Stimulated activated naive CD8-positive, alpha-beta T cell treated with anti-CD3 and anti-CD28 coated beads, Interleukin-15, Interleukin-2, amounts not matched to agents 100 U/mL and 50 U/mL, for 24 hours (primary cell): ENCODE results near the gene DTX3.
"Not testable (repeated sequence)": the region's sequence is repeated elsewhere in the genome, so short reads cannot be mapped to it uniquely, and the experiment has no call there.

Source experiments
- ATAC-seq: fragments of 150-1000 bp; cut with Tn5 transposase; one replicate; pipeline ENCODE4 v1.10.0; 2021
- DNase-seq: peaks from one replicate; pipeline ENCODE4 v3.0.0; 2021

The DTX3 gene, protein sequence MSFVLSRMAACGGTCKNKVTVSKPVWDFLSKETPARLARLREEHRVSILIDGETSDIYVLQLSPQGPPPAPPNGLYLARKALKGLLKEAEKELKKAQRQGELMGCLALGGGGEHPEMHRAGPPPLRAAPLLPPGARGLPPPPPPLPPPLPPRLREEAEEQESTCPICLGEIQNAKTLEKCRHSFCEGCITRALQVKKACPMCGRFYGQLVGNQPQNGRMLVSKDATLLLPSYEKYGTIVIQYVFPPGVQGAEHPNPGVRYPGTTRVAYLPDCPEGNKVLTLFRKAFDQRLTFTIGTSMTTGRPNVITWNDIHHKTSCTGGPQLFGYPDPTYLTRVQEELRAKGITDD

DNA sequence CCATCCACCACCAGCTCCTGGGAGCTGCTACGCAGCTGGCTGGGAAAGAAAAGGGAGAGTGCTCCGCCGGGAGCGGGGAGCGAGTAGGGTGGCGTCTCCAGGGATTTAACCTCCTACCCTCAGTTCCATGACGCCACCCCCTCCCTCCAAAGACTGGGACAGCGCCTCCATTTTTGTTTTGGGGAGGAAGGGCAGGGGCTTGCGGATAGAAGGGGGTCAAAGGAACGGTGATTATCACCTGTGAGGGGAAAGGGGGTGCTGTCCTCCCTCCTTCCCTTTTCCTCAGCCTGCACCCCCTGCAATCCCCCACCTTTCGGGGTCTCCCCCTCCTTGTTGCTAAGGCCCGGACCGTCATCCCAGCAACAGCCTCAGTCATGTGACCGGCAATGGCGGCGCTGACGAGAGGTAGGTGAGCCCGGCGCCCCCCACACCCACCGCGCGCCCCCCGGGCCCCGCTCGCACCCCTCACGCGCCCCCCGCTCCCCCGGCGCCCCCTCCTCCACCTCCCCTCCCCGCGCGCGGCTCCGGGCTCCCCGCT is at the start of gene DTX3:
DTX3 (plus strand) TSS at position 371 of the 538 bp plus-strand sequence. CDS start 1,694 bp downstream, outside the sequence.
- DNase-seq (peak; percentile 58), ATAC-seq (no peak)

DNA sequence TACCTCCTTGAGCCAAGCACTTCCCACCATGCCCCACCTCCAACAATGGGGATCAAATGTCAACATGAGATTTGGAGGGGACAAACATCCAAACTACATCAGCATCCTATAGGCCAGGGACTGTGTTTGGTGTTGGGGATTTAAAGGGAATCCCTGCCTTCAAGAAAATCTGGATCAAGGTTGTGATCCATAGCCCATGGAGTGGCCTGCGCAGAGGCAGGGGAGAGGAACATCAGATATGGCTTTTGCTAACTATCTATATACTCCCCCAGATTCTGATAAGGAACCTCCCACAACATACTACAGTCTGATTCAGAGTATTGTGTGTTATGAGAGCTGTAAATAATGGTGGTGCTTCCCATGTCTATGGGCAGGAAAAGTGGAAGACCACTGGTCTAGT is 49.7 kb upstream of the DTX3 start:
- no peak for DNase-seq
- no peak for ATAC-seq

DNA sequence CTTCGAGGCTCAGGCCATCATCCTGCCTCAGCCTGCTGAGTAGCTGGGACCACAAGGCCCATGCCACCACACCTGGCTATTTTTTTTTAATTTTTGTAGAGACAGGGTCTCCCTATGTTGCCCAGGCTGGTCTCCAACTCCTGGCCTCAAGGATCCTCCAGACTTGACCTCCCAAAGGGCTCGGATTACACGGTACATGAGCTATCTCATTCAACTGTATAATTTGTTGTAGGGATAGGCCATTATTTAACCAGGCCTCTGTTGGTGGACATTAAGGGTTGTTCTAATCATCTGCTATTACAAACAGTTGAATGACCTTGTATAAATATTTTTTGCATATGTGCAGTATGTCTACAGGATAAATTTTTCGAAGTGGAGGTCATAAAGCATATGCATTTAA is 45.8 kb upstream of the DTX3 start:
- no peak for DNase-seq
- no peak for ATAC-seq

DNA sequence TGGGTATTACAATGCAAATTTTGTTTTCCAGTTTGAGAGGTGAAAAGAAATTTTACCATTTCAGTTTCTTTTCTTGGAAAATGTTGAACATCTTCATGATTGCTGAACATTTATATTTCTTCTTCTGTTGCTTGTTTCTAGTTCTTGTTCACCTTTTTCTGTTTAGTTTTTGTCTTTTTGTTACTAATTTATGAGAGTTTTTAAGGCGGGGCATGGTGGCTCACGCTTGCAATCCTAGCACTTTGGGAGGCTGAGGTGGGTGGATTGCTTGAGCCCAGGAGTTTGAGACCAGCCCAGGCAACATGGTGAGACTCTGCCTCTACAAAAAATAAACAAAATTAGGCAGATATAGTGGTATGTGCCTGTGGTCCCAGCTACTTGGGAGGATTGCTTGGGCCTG is 44.1 kb upstream of the DTX3 start:
- DNase-seq = no peak
- no peak for ATAC-seq

GRCh38 chr12:57561117-57561516 is 43.5 kb upstream of the DTX3 start:
- not testable (repeated sequence) for ATAC-seq, DNase-seq

DNA sequence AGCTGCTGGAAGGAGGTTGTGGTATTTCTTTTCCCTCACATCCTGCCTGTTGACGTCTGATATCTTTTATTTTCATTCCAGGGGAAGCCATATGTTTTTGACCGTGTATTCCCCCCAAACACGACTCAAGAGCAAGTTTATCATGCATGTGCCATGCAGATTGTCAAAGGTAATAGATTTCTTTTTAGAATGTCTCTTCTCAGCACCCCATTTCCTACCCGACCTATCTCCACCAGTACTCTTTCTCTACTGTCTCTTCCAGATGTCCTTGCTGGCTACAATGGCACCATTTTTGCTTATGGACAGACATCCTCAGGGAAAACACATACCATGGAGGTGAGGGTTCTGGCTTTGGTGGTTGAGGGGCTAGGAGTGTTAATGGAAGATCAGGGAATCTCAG is 41.3 kb upstream of the DTX3 start:
- ATAC-seq = no peak

GRCh38 chr12:57564178-57564740 is 40.4 kb upstream of the DTX3 start:
- no peak for ATAC-seq
- DNase-seq = no peak

More for the DNA sequence above, 41.3 kb upstream of the DTX3 start:
- no peak for DNase-seq

- no peak for DNase-seq
- ATAC-seq = no peak
Observed at GRCh38 chr12:57568838-57569237, 35.8 kb upstream of the DTX3 start.

GRCh38 chr12:57569858-57570257 is 34.8 kb upstream of the DTX3 start:
- ATAC-seq (no peak), DNase-seq (no peak)

DNA sequence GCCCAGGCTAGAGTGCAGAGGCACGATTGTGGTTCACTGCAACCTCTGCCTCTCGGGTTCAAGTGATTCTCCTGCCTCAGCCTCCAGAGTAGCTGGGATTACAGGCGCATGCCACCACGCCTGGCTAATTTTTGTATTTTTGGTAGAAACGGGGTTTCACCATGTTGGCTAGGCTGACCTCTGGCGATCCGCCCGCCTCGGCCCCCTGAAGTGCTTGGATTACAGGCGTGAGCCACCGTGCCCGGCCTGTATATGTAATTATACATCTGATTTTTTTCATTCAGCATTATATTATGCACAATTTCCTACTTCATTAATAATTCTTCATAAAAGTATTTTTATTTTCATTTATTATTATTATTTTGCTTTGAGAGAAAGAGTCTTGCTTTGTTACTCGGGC is 34.2 kb upstream of the DTX3 start:
- DNase-seq, ATAC-seq: not testable (repeated sequence)

GRCh38 chr12:57571926-57572762 is 32.5 kb upstream of the DTX3 start:
- DNase-seq = no peak
- no peak for ATAC-seq

DNA sequence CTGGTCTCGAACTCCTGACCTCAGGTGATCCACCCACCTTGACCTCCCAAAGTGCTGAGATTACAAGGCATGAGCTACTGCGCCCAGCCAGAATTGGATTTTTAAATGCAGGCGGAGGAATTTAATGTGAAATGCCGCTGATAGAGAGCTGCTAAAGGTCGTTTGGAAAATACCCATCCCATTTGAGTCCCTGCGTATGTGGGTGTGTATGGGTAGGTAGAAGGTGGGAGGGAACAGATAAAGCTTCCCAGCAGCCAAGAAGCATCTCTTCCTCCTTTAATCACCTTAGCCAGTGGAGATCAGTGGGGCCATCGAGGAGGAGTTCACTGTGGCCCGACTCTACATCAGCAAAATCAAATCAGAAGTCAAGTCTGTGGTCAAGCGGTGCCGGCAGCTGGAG is 29.8 kb upstream of the DTX3 start:
- ATAC-seq (no peak), DNase-seq (no peak)

DNA sequence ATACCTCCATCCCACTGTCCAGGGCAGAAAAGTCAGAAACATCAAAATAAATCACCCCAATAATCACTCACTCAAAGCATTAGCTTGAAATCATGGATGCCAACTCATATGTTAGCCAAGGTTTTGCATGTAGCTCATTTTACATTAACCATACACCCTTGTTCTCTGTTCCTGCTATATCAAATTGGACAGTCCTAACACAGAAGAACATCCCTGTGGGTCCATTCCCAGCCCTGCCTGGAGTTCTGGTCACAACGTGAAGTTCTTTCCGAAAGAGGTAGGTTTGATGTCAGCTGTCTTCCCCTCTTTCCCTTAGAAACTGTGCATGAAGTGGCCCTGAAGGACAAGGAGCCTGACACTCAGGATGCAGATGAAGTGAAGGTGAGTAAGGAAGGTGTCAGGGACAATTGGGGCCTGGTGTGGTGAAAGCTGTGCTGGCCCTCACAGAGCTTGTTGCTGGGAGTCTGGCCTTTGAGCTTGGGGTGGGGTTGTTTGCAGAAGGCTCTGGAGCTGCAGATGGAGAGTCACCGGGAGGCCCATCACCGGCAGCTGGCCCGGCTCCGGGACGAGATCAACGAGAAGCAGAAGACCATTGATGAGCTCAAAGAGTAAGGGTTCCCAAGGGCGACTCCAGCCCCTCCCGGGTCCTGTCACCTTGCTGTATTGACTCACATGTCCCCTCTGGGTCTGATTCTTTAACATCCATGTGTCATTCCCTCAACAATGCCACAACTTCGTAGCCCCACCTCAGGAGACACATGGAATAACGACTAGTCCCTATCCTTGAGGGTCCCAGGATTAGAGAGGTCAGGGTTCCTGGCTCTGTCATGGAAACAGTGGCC is 28.6 kb upstream of the DTX3 start:
- DNase-seq (no peak), ATAC-seq (no peak)

DNA sequence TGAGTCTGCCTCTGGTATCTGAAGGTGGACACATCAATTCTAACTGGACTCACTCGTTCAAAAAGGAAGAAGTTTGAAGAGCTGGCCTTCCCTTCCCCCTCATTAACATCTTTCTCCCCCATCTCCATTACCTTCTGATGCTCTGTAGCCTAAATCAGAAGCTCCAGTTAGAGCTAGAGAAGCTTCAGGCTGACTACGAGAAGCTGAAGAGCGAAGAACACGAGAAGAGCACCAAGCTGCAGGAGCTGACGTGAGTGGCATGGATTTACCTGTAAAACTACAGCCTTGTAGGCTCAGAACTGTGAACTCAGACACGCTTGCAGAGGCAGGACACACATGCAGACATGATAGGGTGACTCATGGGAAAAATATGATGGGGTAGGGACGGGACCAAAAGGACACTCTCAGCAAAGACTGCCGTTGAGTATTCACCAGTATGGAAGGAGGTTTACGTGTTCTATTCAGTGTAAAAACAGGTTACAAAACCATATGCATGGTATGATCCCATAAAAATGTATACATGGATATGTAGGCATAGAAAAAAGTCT is 27.9 kb upstream of the DTX3 start:
- ATAC-seq = no peak

GRCh38 chr12:57577981-57578758 is 26.5 kb upstream of the DTX3 start:
- ATAC-seq (no peak), DNase-seq (no peak)

More for the DNA sequence above, 27.9 kb upstream of the DTX3 start:
- DNase-seq = no peak

DNA sequence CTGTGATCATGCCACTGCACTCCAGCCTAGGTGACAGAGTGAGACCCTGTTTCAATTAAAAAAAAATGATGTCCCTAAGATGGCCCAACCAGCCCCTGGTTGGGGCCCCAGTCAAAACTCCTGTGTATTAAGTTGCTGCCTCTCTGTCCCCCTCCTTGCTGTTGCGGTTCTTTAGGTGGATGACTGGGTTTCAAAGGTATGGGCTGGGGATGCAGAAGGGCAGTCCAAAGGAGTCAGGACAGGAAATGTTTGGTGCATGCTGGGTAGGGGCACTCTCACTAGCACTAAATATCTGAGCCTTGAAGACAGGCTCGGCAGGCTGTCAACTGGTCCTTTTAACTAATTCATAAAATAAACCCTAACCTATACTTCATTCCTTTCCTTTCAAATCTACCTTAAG is 25.6 kb upstream of the DTX3 start:
- DNase-seq = no peak
- no peak for ATAC-seq

DNA sequence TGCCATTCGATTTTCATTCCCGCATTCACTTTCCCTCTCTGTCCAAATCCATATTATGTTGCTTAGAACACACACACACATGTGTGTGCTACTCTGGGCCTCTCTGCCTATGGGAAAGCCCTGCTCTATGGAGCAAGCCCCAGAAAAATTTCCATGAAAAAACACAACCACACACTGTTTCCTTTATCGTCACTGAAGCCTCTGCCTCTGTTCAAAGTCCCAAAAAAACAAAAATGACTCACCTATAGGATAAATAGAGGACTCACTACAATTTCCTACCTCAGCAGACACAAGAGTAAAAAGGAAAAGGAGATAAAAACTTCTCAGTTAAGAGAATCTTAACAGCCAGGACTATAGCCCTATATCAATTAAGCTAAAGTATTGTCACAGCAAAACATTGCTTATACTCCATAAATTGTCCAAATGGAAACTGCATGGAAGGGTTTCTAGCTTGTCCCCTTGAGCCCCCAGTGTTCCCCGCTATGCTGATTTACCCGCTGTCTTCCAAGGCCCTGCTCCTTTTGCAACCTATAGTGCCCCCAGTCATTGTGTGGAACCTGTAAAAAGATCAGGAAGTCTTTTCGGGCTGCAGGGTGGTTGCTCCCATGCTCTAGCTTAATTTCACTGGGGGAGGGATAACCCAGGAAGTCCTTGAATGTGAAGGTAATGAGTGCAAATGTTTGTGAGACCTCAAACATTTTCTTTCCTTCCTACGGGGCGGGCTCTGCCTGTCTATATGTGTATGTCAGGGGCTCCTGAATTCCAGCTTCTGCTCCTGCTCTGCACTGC is 24.8 kb upstream of the DTX3 start:
- ATAC-seq (no peak), DNase-seq (no peak)

DNA sequence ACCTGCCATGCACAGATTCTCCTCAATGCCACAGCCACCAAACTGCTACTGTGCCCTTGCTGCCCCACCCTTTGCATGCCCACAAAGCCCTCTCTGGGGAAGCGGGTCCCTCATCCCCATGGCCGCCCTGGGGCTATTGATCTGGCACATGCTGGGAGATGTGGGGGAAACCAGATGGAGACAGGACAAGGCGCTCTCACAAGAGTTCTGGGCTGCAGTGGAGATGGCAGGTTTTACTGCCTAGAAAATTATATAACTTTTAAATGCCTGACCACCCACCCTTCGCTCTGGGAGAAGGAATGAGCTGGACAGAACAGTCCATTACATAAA is 24.2 kb upstream of the DTX3 start:
- ATAC-seq (no peak), DNase-seq (no peak)

- DNase-seq = no peak
- no peak for ATAC-seq
Observed at GRCh38 chr12:57581802-57582201, 22.8 kb upstream of the DTX3 start.

DNA sequence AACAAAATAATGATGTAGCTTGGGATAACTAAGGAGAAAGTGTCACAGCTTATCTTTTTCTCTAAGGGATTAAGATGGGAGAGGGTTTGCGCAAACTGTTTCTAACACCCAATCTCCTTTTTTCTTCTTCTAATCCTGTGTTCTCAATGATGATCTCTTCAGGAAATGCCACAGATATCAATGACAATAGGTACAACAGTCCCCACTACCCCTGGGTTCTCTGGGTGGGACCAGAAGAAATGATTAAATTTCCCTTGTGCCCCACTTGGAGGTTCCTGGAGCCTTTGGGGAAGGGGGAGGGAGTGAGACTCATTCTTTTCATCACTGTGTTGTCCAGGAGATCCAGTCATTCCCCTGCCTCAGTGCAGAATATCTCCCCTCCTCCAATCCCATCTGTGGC is 22.2 kb upstream of the DTX3 start:
- ATAC-seq (no peak), DNase-seq (no peak)
